Cortex of kidney (tissue), 1 donor: ENCODE results near the gene FAM193B.

Source experiments
- DNase-seq: peaks from one replicate; lab custom pipeline; 2025; lab: John Stamatoyannopoulos, UW

The FAM193B gene

GRCh38 chr5:177554474-177555111 lies at the start of gene FAM193B:
Gene FAM193B (minus strand): TSS chr5:177554563. CDS start chr5:177554458, 105 bp downstream.
- DNase-seq = no peak

- DNase-seq = no peak
Observed at GRCh38 chr5:177604116-177604521, 49.8 kb upstream of the FAM193B start.

GRCh38 chr5:177603631-177604030 lies 49.3 kb upstream of the FAM193B start:
- DNase-seq = no peak

- no peak for DNase-seq
Observed at GRCh38 chr5:177602458-177602830, 48.1 kb upstream of the FAM193B start.

- no peak for DNase-seq
Observed at GRCh38 chr5:177601577-177602457, 47.5 kb upstream of the FAM193B start.

- no peak for DNase-seq
Observed at GRCh38 chr5:177601126-177601525, 46.8 kb upstream of the FAM193B start.

GRCh38 chr5:177600508-177601018 lies 46.2 kb upstream of the FAM193B start:
- DNase-seq = no peak

GRCh38 chr5:177599731-177600507 lies 45.6 kb upstream of the FAM193B start, which contains the start of gene B4GALT7:
Gene B4GALT7 (plus strand): TSS chr5:177600132. CDS start chr5:177600211, 79 bp downstream.
- peak; percentile 21 for DNase-seq

GRCh38 chr5:177598477-177598876 lies 44.1 kb upstream of the FAM193B start:
- DNase-seq = no peak

GRCh38 chr5:177596775-177597238 lies 42.4 kb upstream of the FAM193B start:
- DNase-seq = no peak

- no peak for DNase-seq
Observed at GRCh38 chr5:177595991-177596774, 41.8 kb upstream of the FAM193B start.

- DNase-seq = no peak
Observed at GRCh38 chr5:177595026-177595585, 40.7 kb upstream of the FAM193B start.

GRCh38 chr5:177594071-177594470 lies 39.7 kb upstream of the FAM193B start:
- DNase-seq = no peak

GRCh38 chr5:177593511-177593910 lies 39.1 kb upstream of the FAM193B start:
- DNase-seq = no peak

GRCh38 chr5:177592905-177593304 lies 38.5 kb upstream of the FAM193B start:
- DNase-seq = no peak

GRCh38 chr5:177592010-177592834 lies 37.9 kb upstream of the FAM193B start, which contains the start of gene TMED9:
Gene TMED9 (plus strand): TSS chr5:177592203. CDS start chr5:177592215, 12 bp downstream.
- DNase-seq = peak; percentile 36

- DNase-seq = no peak
Observed at GRCh38 chr5:177591690-177592009, 37.3 kb upstream of the FAM193B start.

GRCh38 chr5:177590406-177590805 lies 36.0 kb upstream of the FAM193B start:
- no peak for DNase-seq

GRCh38 chr5:177588413-177588909 lies 34.1 kb upstream of the FAM193B start:
- DNase-seq = no peak

GRCh38 chr5:177578316-177578715 lies 24.0 kb upstream of the FAM193B start:
- DNase-seq = no peak
